HCT116 (cell line): ENCODE measurements around the gene PDLIM5. TPM values are rescaled to one million over a fixed set of nuclear protein-coding genes. Genes with fewer than 3 reads are reported as not detected.

ENCODE experiments used
- ATAC-seq: fragments of 200-7000 bp; cut with Tn5 transposase; 2 replicates; pipeline ENCODE4 v1.9.1; 2020; ENCODE audit warnings: mild to moderate bottlenecking, moderate library complexity
- BruUV-seq: library from RNA; stranded (reverse); fragments of 400-500 nt; replicated peaks from 2 replicates; lab custom pipeline; 2021; lab: Mats Ljungman, UMichigan
- CTCF ChIA-PET: fragments of 300-600 bp; sonication (Branson Sonifier 250); formaldehyde crosslinking; loops from one replicate; lab custom pipeline; 2021; ENCODE audit warnings: antibody characterized with exemption; lab: Charles Lee
- POLR2A ChIA-PET: fragments of 300-600, 350-600 bp; sonication (Branson Sonifier 250); formaldehyde crosslinking; loops from one replicate; lab custom pipeline; 2021; ENCODE audit warnings: antibody characterized with exemption; lab: Charles Lee
- RAD21 ChIA-PET, 2 experiments: fragments of 300-600 bp; sonication (Branson Sonifier 250); formaldehyde crosslinking; loops; one replicate each; lab custom pipeline; 2023; ENCODE audit warnings: low total read pairs in 2 of 2; ENCODE audit not compliant: uncharacterized antibody in 2 of 2, unreplicated experiment in 2 of 2, low non-redundant PET in 1 of 2; lab: Charles Lee
- DNase-seq: peaks from one replicate; pipeline ENCODE4 v3.0.0-alpha.2; 2010; ENCODE audit warnings: low read depth, low spot score
- H2AFZ ChIP-seq: fragments of 200-600 bp; shearing (Covaris generic), sonication (generic); 2 replicates; pipeline ENCODE4 v1.6.1; 2017; ENCODE audit warnings: low read depth, mixed run types, mixed read lengths, antibody characterized with exemption, low read length; ENCODE audit not compliant: poor library complexity, severe bottlenecking
- H3K27ac ChIP-seq: 2 replicates; pipeline ENCODE4 v1.5.1; 2012; ENCODE audit warnings: low read depth, low read length
- H3K27me3 ChIP-seq: fragments of 200-600 bp; sonication (generic); 2 replicates; pipeline ENCODE4 v1.6.1; 2016; ENCODE audit warnings: mixed run types, low read length, mixed read lengths; ENCODE audit not compliant: insufficient read depth
- H3K36me3 ChIP-seq, 2 experiments: fragments of 200-500 bp in 1 of 2; fragments of 200-600 bp in 1 of 2; sonication (Bioruptor generic) in 1 of 2; sonication (generic) in 1 of 2; 2 replicates each; pipeline versions ENCODE4 v1.5.1 to v1.6.1; 2014 to 2016; ENCODE audit warnings: low read length in 2 of 2, inconsistent platforms in 1 of 2, mixed read lengths in 1 of 2, mixed run types in 1 of 2; ENCODE audit not compliant: insufficient read depth in 2 of 2, control insufficient read depth in 1 of 2
- H3K4me1 ChIP-seq, 2 experiments: fragments of 200-600 bp in 1 of 2; sonication (generic) in 1 of 2; 2 replicates each; pipeline versions ENCODE4 v1.5.1 to v1.6.1; 2012 to 2017; ENCODE audit warnings: low read length in 2 of 2, inconsistent platforms in 1 of 2, mild to moderate bottlenecking in 1 of 2, mixed read lengths in 1 of 2, mixed run types in 1 of 2, moderate library complexity in 1 of 2; ENCODE audit not compliant: insufficient read depth in 2 of 2, control insufficient read depth in 1 of 2
- H3K4me2 ChIP-seq: fragments of 200-600 bp; sonication (generic); 2 replicates; pipeline ENCODE4 v1.6.1; 2017; ENCODE audit warnings: mixed run types, low read length, mixed read lengths
- H3K4me3 ChIP-seq, 2 experiments: fragments of 200-600 bp in 1 of 2; sonication (generic) in 1 of 2; replicated peaks in 1 of 2; 2 replicates each; pipeline ENCODE4 v1.5.1; 2011 to 2016; ENCODE audit warnings: low read length in 2 of 2, control low read depth in 1 of 2, low read depth in 1 of 2, mild to moderate bottlenecking in 1 of 2, mixed read lengths in 1 of 2, mixed run types in 1 of 2
- H3K79me2 ChIP-seq: fragments of 200-600 bp; sonication (generic); 2 replicates; pipeline ENCODE4 v1.6.1; 2017; ENCODE audit warnings: mild to moderate bottlenecking, mixed run types, low read length, moderate library complexity, mixed read lengths; ENCODE audit not compliant: insufficient read depth
- H3K9ac ChIP-seq: fragments of 200-600 bp; sonication (generic); 2 replicates; pipeline ENCODE4 v1.6.1; 2016; ENCODE audit warnings: low read length, mixed read lengths
- H3K9me2 ChIP-seq: fragments of 200-600 bp; sonication (generic), shearing (Covaris generic); 2 replicates; pipeline ENCODE4 v1.6.1; 2017; ENCODE audit warnings: mixed run types, mild to moderate bottlenecking, moderate library complexity; ENCODE audit not compliant: insufficient read depth
- H3K9me3 ChIP-seq, 2 experiments: fragments of 200-500 bp in 1 of 2; fragments of 200-600 bp in 1 of 2; sonication (Bioruptor generic) in 1 of 2; sonication (generic) in 1 of 2; 2 replicates each; pipeline ENCODE4 v1.6.1; 2014 to 2017; ENCODE audit warnings: low read length in 2 of 2, mixed read lengths in 2 of 2, inconsistent platforms in 1 of 2, low read depth in 1 of 2, mild to moderate bottlenecking in 1 of 2, mixed run types in 1 of 2, moderate library complexity in 1 of 2; ENCODE audit not compliant: control insufficient read depth in 1 of 2, insufficient read depth in 1 of 2
- H4K20me1 ChIP-seq: fragments of 200-600 bp; sonication (generic), shearing (Covaris generic); 2 replicates; pipeline ENCODE4 v1.6.1; 2017; ENCODE audit warnings: mixed run types, mild to moderate bottlenecking, moderate library complexity; ENCODE audit not compliant: insufficient read depth
- ATF3 ChIP-seq: IDR thresholded peaks from 2 replicates; pipeline ENCODE4 v1.6.1; 2012
- CEBPB ChIP-seq: IDR thresholded peaks from 2 replicates; pipeline ENCODE4 v1.6.1; 2012; ENCODE audit warnings: low read depth
- CTCF ChIP-seq, 3 experiments: fragments of 200-600 bp in 1 of 3; sonication (generic) in 1 of 3; IDR thresholded peaks in 2 of 3; conservative IDR thresholded peaks in 1 of 3; 2 replicates each; pipeline ENCODE4 v1.5.1; 2012 to 2017; ENCODE audit warnings: low read depth in 2 of 3, low read length in 2 of 3, antibody characterized with exemption in 1 of 3, borderline replicate concordance in 1 of 3, control low read depth in 1 of 3, mild to moderate bottlenecking in 1 of 3, mixed read lengths in 1 of 3, mixed run types in 1 of 3, moderate library complexity in 1 of 3; ENCODE audit not compliant: insufficient read depth in 1 of 3
- EGR1 ChIP-seq: IDR thresholded peaks from 2 replicates; pipeline ENCODE4 v1.6.1; 2012; ENCODE audit warnings: low read depth
- ELF1 ChIP-seq: IDR thresholded peaks from 2 replicates; pipeline ENCODE4 v1.6.1; 2012; ENCODE audit warnings: low read depth, borderline replicate concordance
- EZH2phosphoT487 ChIP-seq: fragments of 200-600 bp; IDR thresholded peaks from 2 replicates; pipeline ENCODE4 v1.6.1; 2018; ENCODE audit warnings: antibody characterized with exemption, borderline replicate concordance
- FOSL1 ChIP-seq: IDR thresholded peaks from 2 replicates; pipeline ENCODE4 v1.6.1; 2012; ENCODE audit warnings: low read depth
- JUND ChIP-seq: IDR thresholded peaks from 2 replicates; pipeline ENCODE4 v1.6.1; 2012
- MAX ChIP-seq: IDR thresholded peaks from 2 replicates; pipeline ENCODE4 v1.6.1; 2012
- POLR2AphosphoS5 ChIP-seq: IDR thresholded peaks from 2 replicates; pipeline ENCODE4 v1.6.1; 2011; ENCODE audit warnings: mild to moderate bottlenecking, low read depth, low read length, moderate library complexity
- RAD21 ChIP-seq: IDR thresholded peaks from 2 replicates; pipeline ENCODE4 v1.6.1; 2012; ENCODE audit warnings: low read depth, mild to moderate bottlenecking
- REST ChIP-seq: IDR thresholded peaks from 2 replicates; pipeline ENCODE4 v1.6.1; 2012; ENCODE audit warnings: low read depth
- SIN3A ChIP-seq: IDR thresholded peaks from 2 replicates; pipeline ENCODE4 v1.6.1; 2012; ENCODE audit warnings: low read depth
- SP1 ChIP-seq: IDR thresholded peaks from 2 replicates; pipeline ENCODE4 v1.6.1; 2012; ENCODE audit warnings: low read depth
- TCF7L2 ChIP-seq: IDR thresholded peaks from 2 replicates; pipeline ENCODE4 v1.7.0; 2011; ENCODE audit warnings: borderline replicate concordance, inconsistent platforms; ENCODE audit not compliant: insufficient read depth, insufficient read length; ENCODE audit errors: extremely low read depth
- YY1 ChIP-seq: IDR thresholded peaks from 2 replicates; pipeline ENCODE4 v1.6.1; 2011; ENCODE audit warnings: low read length, low read depth, moderate library complexity, mild to moderate bottlenecking; ENCODE audit not compliant: insufficient replicate concordance; ENCODE audit errors: extremely low read depth
- ZBTB33 ChIP-seq: IDR thresholded peaks from 2 replicates; pipeline ENCODE4 v1.6.1; 2011; ENCODE audit warnings: mild to moderate bottlenecking, low read length, moderate library complexity; ENCODE audit not compliant: insufficient replicate concordance; ENCODE audit errors: extremely low read depth
- ZFX ChIP-seq: fragments of 450-650 bp; IDR thresholded peaks from 2 replicates; pipeline ENCODE4 v1.6.1; 2017
- ZNF274 ChIP-seq: fragments of 200-500 bp; sonication (Bioruptor generic); IDR thresholded peaks from 2 replicates; pipeline ENCODE4 v1.6.1; 2014; ENCODE audit warnings: mild to moderate bottlenecking, low read depth, low read length, inconsistent platforms
- intact Hi-C: fragments of 100-400 bp; cut with micrococcal nuclease; formaldehyde crosslinking; loops from 2 replicates; pipeline ENCODE4 v1.10.0; 2022
- total RNA-seq: library from RNA; stranded (reverse); gene quantifications from one replicate; pipeline ENCODE4 v1.2.1, GENCODE V29; 2021; ENCODE audit not compliant: unreplicated experiment

Gene PDLIM5
- total RNA-seq, 1 experiment from 2014 or later: 130 TPM

- ATAC-seq: no peak
- H3K27me3 ChIP-seq: no peaks in the 10 kb centered on the region
- CTCF ChIA-PET: no interaction called here
- no peak overlapping the region for H3K4me2 ChIP-seq
- H4K20me1 ChIP-seq: no peaks in the 10 kb centered on the region
- H3K36me3 ChIP-seq: no peaks in the 10 kb centered on the region
- POLR2A ChIA-PET: no interaction called here
- no peak overlapping the region for H3K9ac ChIP-seq
- H3K9me2 ChIP-seq: no peaks in the 10 kb centered on the region
- RAD21 ChIA-PET: no interaction called here
- no peak overlapping the region for H3K27ac ChIP-seq
- no TSS peak for BruUV-seq
- TF ChIP-seq SIN3A (no peak), TCF7L2 (no peak), RAD21 (no peak), EGR1 (no peak), ATF3 (no peak), ELF1 (no peak), YY1 (no peak), JUND (no peak), ZNF274 (no peak), FOSL1 (no peak), CEBPB (no peak), CTCF (IDR thresholded peaks at IDR 0.05 in 2 of 3, conservative IDR thresholded peaks at IDR 0.05 in 1 of 3; ENCODE audit: borderline replicate concordance in 1 of 3, insufficient read depth in 1 of 3, low read depth in 2 of 3, low read length in 2 of 3) (no peak), MAX (no peak), POLR2AphosphoS5 (no peak), ZBTB33 (no peak), ZFX (no peak), REST (no peak), SP1 (no peak), EZH2phosphoT487 (no peak)
- TF ChIP-seq, all 23 proteins: peak for 0
- no peak overlapping the region for H2AFZ ChIP-seq
- no peaks in the 10 kb centered on the region for H3K4me1 ChIP-seq
- intact Hi-C loops: no loop called here
- H3K4me3 ChIP-seq: no peak overlapping the region
- H3K79me2 ChIP-seq: no peaks in the 10 kb centered on the region
- DNase-seq: no peak
- no peaks in the 10 kb centered on the region for H3K9me3 ChIP-seq
Measured at GRCh38 chr4:94676970-94677369, 225.2 kb downstream of the PDLIM5 start.
